ENCODE measurements around the gene TUBGCP2.

The TUBGCP2 gene

DNA sequence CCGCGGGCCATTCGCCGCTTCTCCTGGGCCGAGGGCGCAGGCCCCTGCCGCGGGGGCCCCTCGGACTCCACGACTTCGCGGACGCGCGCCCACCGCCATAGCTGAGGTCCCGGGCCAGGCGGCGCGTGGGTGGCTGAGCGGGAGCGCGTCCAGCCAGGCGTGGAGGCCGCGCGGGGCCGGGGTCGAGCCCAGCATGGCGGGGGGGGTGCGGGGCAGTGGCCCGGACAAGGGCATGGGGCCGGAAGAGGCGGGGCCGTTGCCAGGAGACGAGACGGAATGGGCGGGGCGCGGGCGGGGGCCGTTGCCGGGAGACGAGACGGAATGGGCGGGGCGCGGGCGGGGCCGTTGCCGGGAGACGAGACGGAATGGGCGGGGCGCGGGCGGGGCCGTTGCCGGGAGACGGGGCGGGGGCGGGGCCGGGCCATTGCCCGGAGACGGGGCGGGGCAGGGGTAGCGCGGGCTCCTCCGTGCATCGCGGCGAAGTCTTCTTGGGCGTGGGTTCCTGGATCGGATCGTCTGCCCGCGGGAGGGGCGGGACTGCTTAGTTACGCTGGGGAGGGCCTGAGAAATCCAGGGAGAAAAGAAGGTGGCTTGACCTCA lies 46.8 kb downstream of the TUBGCP2 start:
- peak; percentile 74 to 83 for DNase-seq

DNA sequence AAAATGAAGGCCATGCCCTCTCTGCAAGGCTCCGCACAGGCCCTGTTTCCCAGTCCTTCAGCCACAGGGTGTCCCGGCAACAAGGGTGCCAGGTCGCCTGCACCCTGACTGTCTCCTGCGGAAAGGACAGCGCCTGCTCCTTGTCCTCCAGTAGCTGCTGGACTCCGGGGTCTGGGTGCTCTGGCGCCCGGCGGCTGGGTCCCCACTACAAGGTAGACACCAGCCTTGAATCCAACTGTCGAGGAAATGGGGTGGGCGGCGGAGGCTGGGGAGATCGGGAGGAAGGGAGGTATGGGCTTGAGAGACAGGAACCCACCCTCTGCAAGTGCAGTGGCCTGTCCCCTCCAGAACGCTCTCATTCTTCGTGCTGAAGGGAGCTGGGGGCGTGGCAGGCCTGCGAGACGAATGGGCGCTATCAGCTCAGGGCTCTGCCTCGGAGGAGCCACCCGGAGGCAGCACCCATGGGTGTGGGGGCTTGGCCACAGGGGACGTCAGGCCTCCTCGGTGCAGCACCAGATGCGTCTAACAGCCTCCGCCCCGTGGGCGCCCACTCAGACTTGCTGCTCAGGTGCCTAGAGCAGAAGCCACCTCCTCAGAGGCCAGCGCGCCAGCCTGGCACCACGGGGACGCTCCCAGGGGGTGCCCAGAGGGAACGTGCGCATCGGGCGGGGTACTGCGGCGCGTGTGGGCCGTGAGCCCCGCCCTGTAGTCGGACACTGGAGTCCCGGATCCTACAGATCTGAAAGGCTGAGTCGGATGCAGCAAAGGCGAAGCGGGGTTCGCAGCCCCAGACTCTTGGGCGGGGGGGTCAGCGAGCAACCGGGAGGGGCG lies 47.6 kb downstream of the TUBGCP2 start:
- peak; percentile 61 to 66 for DNase-seq

DNA sequence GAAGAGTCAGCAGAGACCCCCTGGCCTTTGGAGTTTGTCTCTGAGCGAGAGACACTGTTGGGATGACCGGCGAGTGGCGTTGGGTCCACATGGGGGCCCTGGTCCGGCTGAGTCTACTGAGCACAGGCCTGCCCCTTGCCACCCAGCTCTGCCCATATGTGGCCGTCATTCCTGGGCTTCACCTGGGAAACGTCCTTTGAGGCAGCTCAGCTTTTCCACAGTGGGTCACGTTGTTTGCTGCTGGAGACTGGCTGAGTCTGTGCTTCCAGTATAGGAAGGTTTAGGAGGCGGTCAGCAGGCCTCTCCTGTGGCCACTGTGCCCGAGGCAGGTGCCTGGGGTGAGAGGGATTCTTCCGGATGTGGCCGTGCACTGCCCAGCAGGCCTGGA lies 49.1 kb downstream of the TUBGCP2 start:
- no peak for DNase-seq

DNA sequence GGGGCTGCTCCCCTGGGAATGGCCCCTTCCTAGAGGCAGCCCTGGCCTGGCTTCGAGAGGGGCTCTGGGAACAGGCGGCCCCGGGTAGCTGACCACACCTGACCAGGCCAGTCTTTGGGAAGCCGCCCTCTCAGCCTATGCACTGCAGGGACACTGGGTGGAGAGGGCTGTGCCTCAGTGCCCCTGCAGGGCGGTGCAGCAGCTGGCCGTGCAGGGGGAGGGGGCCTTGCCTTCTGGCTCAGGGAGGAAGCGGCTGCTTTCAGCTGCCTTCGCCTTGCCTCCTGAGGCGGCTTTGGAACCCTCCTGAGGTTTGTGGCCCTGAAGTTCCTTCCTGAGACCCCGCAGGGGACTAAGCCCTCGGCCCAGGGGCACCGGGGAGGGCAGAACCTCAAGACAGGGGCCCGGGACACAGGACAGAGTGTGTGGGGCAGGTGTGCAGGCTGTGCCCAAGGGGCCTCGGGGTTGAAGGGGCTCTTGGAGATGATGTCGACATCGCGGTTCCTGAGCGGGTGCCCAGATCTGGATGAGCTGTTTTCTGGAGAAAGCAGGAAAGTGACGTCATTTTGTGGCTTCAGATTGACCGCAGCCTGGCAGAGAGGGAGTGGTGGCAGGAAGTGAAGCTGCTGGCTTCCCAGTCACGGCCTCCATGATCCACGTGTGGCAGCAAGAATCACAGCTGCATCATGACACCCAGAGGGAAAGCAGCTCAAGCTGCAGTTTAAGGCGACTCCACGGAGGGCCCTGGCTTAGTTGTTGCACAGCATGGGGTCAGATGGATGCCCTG lies 49.7 kb downstream of the TUBGCP2 start:
- DNase-seq, result peak; percentile 67 to 90

GRCh38 chr10:133258066-133258817 lies 50.4 kb downstream of the TUBGCP2 start:
- no peak for DNase-seq

DNA sequence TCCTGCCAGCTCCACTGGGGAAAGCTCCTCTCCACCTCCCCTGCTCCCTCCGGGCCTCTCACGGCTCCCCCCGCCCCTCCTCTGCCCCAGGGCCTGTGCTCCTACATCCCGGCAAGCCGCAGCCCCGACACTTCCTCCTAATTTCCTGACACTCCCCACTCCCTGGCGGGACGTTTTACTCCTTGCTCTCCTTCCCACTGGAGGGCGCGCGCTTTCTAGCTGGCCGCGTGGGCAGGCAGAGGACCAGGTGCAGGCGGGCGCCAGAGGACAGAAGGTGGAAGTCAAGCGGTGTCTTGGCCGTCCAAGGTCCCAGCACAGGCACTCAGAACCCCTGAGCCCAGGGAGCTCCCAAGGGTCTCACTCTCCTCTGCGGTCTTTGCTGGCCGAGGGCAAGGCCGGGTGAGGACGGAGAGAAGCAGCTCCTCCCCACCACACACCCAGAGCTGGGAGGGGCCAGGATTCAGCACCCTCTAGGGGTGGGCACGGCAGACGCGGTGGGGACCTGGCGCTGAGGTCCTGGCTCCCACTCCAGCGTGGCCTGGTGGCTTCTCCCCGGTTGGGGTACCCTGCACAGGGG lies 51.1 kb downstream of the TUBGCP2 start:
- DNase-seq, result no peak

DNA sequence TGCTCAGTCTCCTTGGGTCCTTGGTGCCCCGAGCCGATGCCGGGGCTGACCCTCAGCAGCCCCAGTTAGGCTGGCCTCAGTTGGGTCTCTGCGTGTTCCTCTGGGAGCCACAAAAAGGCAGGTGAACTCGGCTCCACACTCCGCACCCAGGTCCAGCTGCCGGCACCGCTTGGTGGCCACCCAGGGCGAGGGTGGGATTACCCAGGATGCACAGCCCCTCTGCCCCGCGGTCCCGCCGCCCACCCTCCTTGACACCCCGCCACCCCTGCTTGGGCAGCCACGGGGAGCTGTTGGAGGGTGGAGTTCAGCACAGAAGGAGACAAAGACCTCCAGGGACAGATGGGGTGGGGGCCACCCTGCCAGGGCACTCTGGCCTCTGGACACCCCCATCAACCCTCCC lies 53.3 kb downstream of the TUBGCP2 start:
- no peak for DNase-seq

DNA sequence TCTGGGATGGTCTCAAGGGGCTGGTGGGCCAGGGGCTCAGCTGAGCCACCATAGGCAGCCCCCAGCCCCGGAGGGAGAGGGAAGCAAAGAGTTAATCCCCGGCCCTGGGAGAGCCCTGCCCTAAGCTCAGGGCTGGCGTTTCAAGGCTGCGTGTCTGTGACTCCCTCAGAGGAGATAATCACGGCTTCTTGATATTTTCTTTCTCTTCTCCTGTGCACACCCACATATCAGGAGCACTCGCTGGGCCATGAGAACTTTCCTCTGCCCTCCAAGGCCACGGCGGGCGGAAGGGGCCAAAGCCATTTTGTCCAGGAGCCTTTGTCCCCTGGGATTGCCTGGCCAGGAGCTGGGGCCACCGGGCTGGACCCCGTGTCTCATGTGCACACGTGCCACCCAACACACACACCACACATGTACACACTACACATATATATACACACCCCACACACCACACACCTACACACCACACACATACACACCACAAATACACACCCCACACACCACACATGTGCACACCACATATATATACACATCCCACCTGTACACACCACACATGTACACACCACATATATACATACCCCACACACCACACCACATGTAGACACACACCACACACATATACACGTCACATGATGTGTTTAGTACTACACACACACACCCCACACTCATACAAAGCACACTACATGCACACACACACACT lies 54.1 kb downstream of the TUBGCP2 start:
- no peak for DNase-seq

DNA sequence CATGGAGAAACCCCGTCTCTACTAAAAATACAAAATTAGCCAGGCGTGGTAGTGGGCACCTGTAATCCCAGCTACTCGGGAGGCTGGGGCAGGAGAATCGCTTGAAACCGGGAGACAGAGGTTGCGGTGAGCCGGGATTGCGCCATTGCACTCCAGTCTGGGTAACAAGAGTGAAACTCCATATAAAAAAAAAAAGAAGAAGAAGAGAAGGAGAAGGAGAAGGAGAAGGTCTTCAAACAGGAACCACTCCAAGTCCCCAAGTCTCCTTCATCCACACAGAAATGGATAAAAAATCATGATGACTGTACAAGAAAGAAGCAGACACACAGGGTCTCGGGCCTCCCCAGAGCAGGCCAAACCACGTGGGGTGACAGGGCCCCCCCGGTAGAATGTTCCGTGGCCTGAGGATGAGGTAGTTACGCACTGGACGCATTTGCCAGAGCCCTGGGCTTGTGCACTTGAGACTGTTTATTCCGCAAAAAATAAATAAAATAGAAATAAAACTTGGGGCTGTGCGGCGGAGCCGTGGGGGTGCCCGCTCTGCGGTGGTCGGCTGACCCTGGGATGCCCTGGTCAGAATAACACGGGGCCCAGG lies 55.2 kb downstream of the TUBGCP2 start:
- DNase-seq, result no peak

DNA sequence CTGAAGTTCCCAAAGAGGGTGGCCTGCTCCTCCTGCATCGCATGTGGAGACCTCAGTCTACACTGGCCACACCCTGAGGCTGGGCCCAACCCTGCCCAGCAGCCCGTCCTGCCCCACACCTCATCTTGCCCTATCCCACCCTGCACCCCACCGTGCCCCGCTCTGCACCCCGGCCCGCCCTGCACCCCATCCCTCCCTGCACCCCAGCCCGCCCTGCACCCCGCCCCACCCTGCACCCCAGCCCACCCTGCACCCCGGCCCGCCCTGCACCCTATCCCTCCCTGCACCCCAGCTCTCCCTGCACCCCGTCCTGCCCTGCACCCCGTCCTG lies 56.5 kb downstream of the TUBGCP2 start:
- no peak for DNase-seq

- no peak for DNase-seq
These were observed 57.1 kb downstream of the TUBGCP2 start for GRCh38 chr10:133251388-133252222.

DNA sequence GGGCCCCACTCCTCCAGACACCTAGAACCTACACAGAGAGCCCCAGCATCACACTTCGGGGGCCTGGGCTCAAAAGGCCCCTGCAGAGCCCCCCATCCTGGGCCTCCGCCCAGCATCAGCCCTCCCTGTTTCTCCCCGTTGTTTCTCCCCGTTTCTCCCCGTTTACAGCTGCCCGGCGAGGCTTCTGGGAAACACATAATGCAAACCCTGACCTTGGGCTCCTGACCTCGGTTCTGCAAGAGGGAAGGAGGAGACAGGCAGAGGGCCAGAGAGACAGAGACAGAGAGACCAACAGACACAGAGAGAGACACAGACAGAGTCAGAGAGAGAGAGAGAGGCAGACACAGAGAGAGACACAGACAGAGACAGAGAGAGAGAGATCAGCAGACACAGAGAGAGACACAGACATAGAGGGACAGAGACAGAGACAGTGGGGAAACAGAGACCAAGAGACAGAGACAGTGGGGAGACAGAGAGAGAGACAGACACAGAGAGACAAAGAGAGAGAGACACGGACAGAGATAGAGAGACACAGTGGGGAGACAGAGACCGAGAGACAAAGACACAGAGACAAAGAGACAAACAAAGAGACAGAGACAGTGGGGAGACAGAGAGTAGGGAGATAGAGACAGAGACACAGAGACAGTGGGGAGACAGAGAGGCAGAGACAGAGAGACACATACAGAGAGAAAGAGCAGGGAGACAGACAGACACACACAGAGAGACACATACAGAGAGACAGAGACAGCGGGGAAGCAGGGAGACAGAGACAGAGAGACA lies 58.5 kb downstream of the TUBGCP2 start:
- DNase-seq, result no peak

DNA sequence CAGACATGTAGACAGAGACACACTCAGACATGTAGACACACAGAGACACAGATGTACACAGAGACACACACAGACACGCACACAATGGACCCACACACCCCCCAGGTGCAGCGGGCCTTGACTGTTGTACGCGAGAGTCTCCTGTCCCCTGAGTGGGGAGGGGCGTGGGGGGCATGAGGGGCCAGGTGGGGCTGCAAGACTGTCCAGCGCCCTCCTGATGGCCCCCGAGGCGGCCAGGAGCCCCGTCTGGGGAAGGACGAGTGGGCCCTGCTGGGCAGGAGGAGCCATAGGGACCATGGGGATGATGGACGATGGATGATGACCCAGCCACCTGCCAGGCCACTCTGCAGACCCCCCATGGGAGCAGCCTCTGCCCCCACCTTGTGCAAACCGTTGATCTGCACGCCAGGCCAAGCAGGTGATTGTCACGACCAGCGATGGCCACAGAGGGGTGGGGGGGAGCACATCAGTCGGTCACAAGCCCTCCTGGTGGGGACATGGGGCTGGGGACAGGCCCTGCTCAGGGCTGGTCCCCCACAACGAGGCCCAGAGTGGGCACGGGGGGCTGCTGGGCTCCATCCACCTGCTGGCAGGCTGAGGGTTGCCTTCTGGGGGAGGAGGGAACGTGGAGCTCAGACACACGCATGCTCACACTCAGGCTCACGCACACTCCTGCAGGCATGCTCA lies 59.4 kb downstream of the TUBGCP2 start:
- no peak for DNase-seq

DNA sequence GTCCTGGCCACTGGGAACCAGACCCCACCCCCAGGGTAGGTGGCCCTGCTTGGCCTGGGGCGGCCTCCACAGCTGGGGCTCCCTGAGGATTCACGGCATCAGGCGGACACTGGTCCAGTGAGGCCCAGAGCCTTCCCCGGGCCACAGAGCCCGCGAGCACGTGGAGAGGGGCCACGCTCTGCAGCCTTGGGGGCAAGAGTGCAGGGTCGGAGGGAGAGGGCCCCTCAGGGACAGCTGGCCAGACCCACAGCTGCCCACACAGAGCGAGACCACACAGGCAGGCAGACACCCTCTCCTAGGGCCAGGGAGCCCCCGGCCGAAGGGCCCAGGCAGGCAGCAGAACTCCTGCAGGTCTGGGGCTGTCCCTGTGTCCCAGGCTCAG lies 60.3 kb downstream of the TUBGCP2 start:
- DNase-seq, result no peak

DNA sequence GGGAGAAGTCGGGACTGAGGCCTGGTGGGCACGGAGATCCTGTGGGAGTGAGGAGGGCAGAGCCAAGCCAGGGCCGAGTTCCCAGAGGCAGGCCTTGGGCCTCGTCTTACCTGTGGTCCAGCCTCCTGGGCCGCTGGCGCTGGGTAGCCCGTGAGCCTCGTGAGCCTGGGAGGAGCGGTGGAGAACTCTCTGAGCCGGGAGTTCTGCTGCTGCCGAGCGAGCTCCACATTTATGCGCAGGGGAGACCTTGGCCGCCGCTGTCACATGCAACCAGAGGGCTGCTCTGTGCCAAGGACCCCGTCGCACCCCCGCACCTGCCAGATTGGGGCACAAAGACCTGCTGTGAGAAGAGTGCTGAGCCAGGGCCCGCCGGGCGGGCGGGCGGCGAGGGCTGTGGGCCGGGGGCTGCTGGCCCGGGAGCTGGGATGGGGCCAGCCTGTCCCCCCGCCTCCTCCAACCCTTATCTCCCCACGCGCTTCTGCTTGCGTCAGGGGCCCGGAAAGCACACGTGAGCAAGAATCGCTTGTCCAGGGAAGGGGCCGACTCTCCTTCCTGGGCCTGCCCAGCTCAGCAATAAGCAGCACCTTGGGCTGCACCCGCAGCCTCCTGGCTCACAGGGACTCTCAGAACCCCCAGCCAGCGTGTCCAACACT lies 60.9 kb downstream of the TUBGCP2 start:
- no peak for DNase-seq

GRCh38 chr10:133246236-133246626 lies 62.4 kb downstream of the TUBGCP2 start:
- DNase-seq, result no peak

DNA sequence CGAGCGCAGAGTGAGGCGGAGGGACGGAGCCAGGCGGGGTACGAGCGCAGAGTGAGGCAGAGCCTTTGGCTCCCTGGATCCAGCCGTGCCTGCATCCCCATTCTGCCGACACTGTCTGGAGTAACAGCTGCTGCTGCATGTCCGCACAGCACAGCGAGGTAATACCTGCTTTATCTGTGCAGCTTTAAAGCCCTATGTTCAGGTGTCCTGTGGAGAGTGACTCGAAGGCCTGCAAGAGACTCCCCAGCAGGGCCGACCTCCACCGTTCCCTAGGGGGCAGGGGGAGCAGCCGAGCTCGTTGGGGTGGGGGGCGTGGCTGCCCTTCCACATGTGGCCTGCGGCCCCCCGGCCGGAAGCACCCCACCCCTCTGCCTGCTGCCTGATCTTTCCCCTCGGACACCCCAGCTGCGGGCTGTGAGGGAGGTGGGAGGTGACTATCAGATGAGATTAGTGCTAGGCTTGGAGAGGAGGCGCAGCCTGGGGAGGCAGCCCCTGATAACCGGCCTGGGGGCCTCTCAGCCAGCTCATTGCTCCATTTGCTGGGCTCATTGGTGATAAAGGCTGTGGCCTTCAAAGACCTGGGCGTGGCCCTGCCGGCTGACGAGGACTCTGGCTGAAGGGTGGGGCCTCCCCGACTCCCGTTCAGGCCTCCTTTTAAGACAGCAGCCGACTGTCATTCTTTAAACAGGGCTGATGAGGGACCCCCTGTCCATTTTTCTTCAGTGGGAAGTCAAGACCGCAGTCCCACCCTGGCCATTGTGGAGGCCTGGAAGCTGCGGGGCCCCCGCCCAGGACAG lies 63.0 kb downstream of the TUBGCP2 start:
- no peak for DNase-seq

GRCh38 chr10:133243593-133243992 lies 65.1 kb downstream of the TUBGCP2 start:
- no peak for DNase-seq

All from stimulated activated CD4-positive, alpha-beta T cell treated with anti-CD3 and anti-CD28 coated beads, Interleukin-4, amount 100 ng/mL, for 4 hours (primary cell).